ENCODE results near the gene SREBF1. TPM values are rescaled to one million over a fixed set of nuclear protein-coding genes. Genes with fewer than 3 reads are reported as not detected.

Gene SREBF1
- total and polyA plus RNA-seq, 2 experiments from 2014 or later, result 39.6 to 85.3 TPM

DNA sequence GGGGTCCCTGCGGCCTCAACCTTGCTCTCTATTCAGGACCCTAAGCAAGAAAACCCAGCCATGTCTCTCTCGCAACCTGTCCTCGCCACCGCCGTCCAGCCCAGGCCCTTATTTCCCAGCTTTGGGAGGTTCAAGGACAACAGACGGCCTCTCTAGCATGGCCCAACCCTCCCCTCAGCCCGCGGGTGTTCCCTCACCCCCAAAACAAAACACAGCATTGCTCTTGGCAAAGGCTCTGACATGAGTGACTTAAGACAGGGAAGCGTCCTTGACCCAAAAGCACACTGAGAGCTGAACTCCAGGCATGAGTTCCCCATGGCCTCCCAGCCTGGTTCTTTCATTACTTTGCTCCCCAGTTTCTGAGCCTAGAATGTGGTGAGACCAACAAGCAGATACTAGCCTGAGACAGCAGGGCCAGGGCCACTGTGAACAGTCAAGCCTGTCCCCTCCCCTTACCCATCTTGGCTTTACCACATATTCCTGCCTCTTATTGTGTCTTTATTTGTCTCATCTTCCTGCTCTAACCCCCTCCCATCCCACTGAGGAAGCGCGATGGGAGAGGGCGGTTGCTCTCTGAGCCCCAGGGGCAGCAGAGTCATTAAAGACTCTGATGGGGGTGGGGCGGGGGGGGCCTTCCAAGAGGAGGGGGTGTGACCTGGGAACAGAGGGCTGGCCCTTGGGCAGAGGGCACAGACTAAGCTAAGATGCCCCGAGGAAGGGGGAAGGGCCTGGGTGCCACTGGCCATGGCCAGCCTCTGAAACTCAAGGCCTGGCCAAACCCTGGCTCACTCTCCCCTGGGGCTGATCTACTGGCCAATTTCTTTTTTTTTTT, 11.8 kb downstream of the SREBF1 start:
- Histone ChIP-seq H3K27me3 (ENCODE audit: insufficient read depth) (no peaks in the 10 kb centered on the region), H3K36me3 (ENCODE audit: insufficient read depth) (0 out of 2 replicates have a peak, but pooled peaks cover 5% of the 10 kb centered on the region), H3K27ac (ENCODE audit: low read depth) (peak overlapping the region; percentile 99), H3K79me2 (replicated peaks; ENCODE audit: insufficient read depth) (peaks cover 80% of the 10 kb centered on the region), H2AFZ (no peak overlapping the region), H4K20me1 (replicated peaks; ENCODE audit: insufficient read depth) (peaks cover 73% of the 10 kb centered on the region), H3K4me3 (peak overlapping the region; percentile 46; the same call in 1 of the 2 replicates), H3K9me2 (ENCODE audit: insufficient read depth) (no peaks in the 10 kb centered on the region), H3K4me1 (ENCODE audit: insufficient read depth) (peaks cover 49% of the 10 kb centered on the region), H3F3A (replicated peaks; ENCODE audit: low read depth) (peaks cover 13% of the 10 kb centered on the region), H3K4me2 (peak overlapping the region; percentile 77)
- no peak for TF ChIP-seq JUNB (IDR thresholded peaks at IDR 0.05; ENCODE audit: unreplicated experiment)
- no peak for TF ChIP-seq STAT1 (IDR thresholded peaks at IDR 0.05; ENCODE audit: unreplicated experiment)
- TF ChIP-seq EZH2phosphoT487 (IDR thresholded peaks at IDR 0.05; ENCODE audit: unreplicated experiment), result no peak
- TF ChIP-seq, protein P1, sequence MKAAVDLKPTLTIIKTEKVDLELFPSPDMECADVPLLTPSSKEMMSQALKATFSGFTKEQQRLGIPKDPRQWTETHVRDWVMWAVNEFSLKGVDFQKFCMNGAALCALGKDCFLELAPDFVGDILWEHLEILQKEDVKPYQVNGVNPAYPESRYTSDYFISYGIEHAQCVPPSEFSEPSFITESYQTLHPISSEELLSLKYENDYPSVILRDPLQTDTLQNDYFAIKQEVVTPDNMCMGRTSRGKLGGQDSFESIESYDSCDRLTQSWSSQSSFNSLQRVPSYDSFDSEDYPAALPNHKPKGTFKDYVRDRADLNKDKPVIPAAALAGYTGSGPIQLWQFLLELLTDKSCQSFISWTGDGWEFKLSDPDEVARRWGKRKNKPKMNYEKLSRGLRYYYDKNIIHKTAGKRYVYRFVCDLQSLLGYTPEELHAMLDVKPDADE (IDR thresholded peaks at IDR 0.05), result no peak
- TF ChIP-seq ZNF114 (CRISPR knock-in tag; IDR thresholded peaks at IDR 0.05), result no peak
- TF ChIP-seq, protein P2, sequence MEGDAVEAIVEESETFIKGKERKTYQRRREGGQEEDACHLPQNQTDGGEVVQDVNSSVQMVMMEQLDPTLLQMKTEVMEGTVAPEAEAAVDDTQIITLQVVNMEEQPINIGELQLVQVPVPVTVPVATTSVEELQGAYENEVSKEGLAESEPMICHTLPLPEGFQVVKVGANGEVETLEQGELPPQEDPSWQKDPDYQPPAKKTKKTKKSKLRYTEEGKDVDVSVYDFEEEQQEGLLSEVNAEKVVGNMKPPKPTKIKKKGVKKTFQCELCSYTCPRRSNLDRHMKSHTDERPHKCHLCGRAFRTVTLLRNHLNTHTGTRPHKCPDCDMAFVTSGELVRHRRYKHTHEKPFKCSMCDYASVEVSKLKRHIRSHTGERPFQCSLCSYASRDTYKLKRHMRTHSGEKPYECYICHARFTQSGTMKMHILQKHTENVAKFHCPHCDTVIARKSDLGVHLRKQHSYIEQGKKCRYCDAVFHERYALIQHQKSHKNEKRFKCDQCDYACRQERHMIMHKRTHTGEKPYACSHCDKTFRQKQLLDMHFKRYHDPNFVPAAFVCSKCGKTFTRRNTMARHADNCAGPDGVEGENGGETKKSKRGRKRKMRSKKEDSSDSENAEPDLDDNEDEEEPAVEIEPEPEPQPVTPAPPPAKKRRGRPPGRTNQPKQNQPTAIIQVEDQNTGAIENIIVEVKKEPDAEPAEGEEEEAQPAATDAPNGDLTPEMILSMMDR (conservative IDR thresholded peaks at IDR 0.05; ENCODE audit: low read depth in 2 of 2), result no peak
- no peak for TF ChIP-seq ZNF331 (CRISPR knock-in tag; IDR thresholded peaks at IDR 0.05; ENCODE audit: low read depth)
- TF ChIP-seq, protein P3, sequence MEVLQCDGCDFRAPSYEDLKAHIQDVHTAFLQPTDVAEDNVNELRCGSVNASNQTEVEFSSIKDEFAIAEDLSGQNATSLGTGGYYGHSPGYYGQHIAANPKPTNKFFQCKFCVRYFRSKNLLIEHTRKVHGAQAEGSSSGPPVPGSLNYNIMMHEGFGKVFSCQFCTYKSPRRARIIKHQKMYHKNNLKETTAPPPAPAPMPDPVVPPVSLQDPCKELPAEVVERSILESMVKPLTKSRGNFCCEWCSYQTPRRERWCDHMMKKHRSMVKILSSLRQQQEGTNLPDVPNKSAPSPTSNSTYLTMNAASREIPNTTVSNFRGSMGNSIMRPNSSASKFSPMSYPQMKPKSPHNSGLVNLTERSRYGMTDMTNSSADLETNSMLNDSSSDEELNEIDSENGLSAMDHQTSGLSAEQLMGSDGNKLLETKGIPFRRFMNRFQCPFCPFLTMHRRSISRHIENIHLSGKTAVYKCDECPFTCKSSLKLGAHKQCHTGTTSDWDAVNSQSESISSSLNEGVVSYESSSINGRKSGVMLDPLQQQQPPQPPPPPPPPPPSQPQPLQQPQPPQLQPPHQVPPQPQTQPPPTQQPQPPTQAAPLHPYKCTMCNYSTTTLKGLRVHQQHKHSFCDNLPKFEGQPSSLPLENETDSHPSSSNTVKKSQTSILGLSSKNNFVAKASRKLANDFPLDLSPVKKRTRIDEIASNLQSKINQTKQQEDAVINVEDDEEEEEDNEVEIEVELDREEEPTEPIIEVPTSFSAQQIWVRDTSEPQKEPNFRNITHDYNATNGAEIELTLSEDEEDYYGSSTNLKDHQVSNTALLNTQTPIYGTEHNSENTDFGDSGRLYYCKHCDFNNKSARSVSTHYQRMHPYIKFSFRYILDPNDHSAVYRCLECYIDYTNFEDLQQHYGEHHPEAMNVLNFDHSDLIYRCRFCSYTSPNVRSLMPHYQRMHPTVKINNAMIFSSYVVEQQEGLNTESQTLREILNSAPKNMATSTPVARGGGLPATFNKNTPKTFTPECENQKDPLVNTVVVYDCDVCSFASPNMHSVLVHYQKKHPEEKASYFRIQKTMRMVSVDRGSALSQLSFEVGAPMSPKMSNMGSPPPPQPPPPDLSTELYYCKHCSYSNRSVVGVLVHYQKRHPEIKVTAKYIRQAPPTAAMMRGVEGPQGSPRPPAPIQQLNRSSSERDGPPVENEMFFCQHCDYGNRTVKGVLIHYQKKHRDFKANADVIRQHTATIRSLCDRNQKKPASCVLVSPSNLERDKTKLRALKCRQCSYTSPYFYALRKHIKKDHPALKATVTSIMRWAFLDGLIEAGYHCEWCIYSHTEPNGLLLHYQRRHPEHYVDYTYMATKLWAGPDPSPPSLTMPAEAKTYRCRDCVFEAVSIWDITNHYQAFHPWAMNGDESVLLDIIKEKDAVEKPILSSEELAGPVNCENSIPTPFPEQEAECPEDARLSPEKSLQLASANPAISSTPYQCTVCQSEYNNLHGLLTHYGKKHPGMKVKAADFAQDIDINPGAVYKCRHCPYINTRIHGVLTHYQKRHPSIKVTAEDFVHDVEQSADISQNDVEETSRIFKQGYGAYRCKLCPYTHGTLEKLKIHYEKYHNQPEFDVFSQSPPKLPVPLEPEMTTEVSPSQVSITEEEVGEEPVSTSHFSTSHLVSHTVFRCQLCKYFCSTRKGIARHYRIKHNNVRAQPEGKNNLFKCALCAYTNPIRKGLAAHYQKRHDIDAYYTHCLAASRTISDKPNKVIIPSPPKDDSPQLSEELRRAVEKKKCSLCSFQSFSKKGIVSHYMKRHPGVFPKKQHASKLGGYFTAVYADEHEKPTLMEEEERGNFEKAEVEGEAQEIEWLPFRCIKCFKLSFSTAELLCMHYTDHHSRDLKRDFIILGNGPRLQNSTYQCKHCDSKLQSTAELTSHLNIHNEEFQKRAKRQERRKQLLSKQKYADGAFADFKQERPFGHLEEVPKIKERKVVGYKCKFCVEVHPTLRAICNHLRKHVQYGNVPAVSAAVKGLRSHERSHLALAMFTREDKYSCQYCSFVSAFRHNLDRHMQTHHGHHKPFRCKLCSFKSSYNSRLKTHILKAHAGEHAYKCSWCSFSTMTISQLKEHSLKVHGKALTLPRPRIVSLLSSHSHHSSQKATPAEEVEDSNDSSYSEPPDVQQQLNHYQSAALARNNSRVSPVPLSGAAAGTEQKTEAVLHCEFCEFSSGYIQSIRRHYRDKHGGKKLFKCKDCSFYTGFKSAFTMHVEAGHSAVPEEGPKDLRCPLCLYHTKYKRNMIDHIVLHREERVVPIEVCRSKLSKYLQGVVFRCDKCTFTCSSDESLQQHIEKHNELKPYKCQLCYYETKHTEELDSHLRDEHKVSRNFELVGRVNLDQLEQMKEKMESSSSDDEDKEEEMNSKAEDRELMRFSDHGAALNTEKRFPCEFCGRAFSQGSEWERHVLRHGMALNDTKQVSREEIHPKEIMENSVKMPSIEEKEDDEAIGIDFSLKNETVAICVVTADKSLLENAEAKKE (CRISPR knock-in tag; IDR thresholded peaks at IDR 0.05), result no peak
- TF ChIP-seq CREB1 (CRISPR knock-in tag; IDR thresholded peaks at IDR 0.05; ENCODE audit: low read depth), result no peak
- no peak for TF ChIP-seq POLR2AphosphoS5 (IDR thresholded peaks at IDR 0.05; ENCODE audit: low read depth)
- DNase-seq (ENCODE audit: low spot score) (peak; percentile 61), ATAC-seq (peak; percentile 32)
- peaks cover 22% of the 10 kb centered on the region for H3K27me3 Mint-ChIP-seq (ENCODE audit: insufficient read depth, low read depth, poor library complexity)
- H3K9me3 Mint-ChIP-seq, result no peaks in the 10 kb centered on the region
- peaks cover 70% of the 10 kb centered on the region for H3K4me1 Mint-ChIP-seq
- H3K4me3 Mint-ChIP-seq, result peak overlapping the region; percentile 48
- H3K27ac Mint-ChIP-seq, result peak overlapping the region; percentile 97
- H3K36me3 Mint-ChIP-seq (ENCODE audit: low read depth), result peaks cover 19% of the 10 kb centered on the region
